ENCODE results near the gene DNASE2B. TPM values are rescaled to one million over a fixed set of nuclear protein-coding genes. Genes with fewer than 3 reads are reported as not detected.

Gene DNASE2B
- total and polyA plus RNA-seq, 8 donors, result 0.20 to 0.92 (median 0.25) TPM; not detected in 5

DNA sequence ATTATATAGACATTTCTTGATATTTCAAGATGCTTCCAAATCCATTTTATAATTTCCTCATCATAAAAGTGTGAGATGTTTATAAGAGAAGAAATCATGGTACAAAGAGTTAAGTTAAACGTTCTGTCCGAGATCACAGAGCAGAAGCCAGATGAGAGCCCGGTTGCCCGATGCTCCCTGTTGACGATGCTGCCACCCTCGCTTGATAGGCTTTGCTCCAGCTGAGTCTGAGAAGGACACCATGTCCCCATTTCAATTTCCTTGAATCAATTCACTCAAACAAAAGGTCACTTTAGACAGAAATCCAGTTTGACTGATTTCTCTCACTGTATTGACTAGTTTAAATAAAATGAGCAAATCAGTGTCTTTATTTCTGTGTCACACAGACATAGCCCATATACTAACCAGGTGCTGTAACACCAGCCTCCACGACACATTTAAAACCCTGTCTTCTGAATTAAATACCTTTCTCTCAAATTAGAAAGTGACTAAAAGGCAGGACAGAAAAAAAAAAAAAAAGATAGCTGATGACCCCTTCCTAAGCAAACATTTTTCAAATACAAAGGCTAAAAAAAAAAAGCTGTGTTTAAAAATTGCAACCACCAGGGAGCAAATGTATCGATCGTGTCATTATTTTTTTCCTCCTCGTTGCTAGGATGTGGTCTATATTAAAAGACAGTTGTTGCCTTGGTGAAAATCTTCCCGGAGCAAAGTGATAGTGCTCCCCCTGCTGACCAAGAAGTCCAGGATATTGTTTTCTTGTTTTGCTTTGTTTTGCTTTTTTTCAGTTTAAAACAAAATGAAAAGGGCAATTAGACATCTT, 35.2 kb downstream of the DNASE2B start:
- Histone ChIP-seq H3K9me3 (peaks cover 0 to 9% (median 4%) of the 10 kb centered on the region in 4 donors), H3K27me3 (no peaks in the 10 kb centered on the region), H3K27ac (peak overlapping the region in 4 of 5 donors; percentile 16 to 45 (median 42)), H3K36me3 (no peaks in the 10 kb centered on the region), H3K4me3 (peak overlapping the region; percentile 15 to 38 (median 25)), H3K4me1 (peaks cover 0 to 26% (median 9%) of the 10 kb centered on the region in 4 donors)
- peak in 1 of 3 donors; percentile 29 for TF ChIP-seq POLR2AphosphoS5 (IDR thresholded peaks at IDR 0.05)
- TF ChIP-seq POLR2A (IDR thresholded peaks at IDR 0.05), result no peak
- TF ChIP-seq EP300 (IDR thresholded peaks at IDR 0.05), result no peak
- TF ChIP-seq, protein P1, sequence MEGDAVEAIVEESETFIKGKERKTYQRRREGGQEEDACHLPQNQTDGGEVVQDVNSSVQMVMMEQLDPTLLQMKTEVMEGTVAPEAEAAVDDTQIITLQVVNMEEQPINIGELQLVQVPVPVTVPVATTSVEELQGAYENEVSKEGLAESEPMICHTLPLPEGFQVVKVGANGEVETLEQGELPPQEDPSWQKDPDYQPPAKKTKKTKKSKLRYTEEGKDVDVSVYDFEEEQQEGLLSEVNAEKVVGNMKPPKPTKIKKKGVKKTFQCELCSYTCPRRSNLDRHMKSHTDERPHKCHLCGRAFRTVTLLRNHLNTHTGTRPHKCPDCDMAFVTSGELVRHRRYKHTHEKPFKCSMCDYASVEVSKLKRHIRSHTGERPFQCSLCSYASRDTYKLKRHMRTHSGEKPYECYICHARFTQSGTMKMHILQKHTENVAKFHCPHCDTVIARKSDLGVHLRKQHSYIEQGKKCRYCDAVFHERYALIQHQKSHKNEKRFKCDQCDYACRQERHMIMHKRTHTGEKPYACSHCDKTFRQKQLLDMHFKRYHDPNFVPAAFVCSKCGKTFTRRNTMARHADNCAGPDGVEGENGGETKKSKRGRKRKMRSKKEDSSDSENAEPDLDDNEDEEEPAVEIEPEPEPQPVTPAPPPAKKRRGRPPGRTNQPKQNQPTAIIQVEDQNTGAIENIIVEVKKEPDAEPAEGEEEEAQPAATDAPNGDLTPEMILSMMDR (IDR thresholded peaks at IDR 0.05), result peak in 5 of 7 experiments; percentile 43 to 76 (median 69)
- intact Hi-C loops (cut with DNase I; ENCODE audit: low total_unique reads), result no loop called here
- DNase-seq, result peak; percentile 53 to 92
- WGBS, 5 donors, result 10 to 17% (median 10%) methylated on average over 11 of the region's 11 CpGs

DNA sequence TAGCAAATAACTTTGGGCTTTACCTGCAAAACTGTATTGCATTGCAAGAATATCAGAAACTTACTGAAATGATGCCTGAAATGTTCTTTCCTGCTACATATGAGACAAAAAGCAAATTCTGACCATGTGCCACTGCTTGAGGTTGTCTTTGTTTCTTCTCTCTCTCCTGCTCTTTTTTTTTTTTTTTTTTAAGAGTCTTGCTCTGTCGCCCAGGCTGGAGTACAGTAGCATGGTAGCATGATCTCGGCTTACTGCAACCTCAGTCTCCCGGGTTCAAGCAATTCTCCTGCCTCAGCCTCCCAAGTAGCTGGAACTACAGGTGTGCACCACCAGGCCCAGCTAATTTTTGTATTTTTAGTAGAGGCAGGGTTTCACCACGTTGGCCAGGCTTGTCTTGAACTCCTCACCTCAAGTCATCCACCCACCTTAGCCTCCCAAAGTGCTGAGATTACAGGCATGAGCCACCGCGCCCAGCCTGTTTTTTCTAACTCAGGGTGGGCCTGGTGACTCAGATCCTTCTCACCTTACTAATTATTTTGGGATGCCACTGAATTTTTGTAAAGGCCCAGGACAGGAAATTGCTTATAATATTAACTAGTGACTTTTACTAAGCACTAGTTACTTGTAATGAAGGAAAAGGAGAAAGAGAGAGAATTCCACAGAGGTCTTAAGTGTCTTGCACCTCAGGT, 35.9 kb downstream of the DNASE2B start:
- Histone ChIP-seq H3K4me1 (peaks cover 0 to 26% (median 9%) of the 10 kb centered on the region in 4 donors), H3K27me3 (no peaks in the 10 kb centered on the region), H3K9me3 (peaks cover 0 to 9% (median 4%) of the 10 kb centered on the region in 4 donors), H3K4me3 (peak overlapping the region in 1 of 4 donors; percentile 38), H3K36me3 (no peaks in the 10 kb centered on the region), H3K27ac (peak overlapping the region in 4 of 5 donors; percentile 7 to 34 (median 15))
- DNase-seq, result no peak
- 63 to 69% (median 67%) methylated on average over 6 of the region's 6 CpGs for WGBS, 5 donors
- TF ChIP-seq EP300 (IDR thresholded peaks at IDR 0.05) (no peak), POLR2A (IDR thresholded peaks at IDR 0.05) (no peak), POLR2AphosphoS5 (IDR thresholded peaks at IDR 0.05) (no peak)
- TF ChIP-seq, protein P1 (IDR thresholded peaks at IDR 0.05), result no peak
- intact Hi-C loops (cut with DNase I; ENCODE audit: low total_unique reads), result no loop called here

DNA sequence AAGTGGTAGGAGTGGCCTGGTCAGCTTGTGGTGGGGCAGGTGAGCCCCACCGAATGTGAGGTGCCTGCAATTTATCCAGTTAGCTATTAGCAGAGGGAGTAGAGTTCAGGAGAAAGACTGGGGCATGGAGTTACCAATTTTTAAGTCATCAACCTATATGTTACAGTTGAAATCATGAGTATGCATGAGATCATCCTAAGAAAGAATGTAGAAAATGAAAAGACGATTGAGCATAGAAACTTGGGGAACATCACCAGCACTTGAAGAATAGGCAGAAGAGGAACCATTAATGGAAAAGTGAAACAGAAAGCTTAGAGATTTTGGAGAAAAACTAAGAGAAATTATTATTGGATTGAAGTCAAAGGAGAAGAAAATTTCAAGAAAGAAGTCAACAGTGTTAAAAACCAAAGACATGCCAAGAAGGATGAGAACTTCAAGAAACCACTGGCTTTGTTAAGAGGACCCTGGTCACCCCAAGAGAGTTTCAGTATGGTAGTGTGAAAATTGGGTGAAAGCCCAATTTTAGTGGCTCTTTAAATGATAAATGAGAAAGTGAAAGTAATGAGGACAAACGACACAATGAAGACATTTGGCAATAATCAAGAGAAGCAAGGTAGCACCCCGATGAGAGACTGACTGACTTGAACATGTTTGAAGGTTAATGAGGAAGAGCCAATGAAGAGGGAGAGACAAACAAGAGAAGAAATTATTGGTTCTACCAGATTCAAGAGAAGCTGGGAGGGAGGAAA, 36.7 kb downstream of the DNASE2B start:
- no peak overlapping the region for H3K4me3 ChIP-seq
- DNase-seq, result no peak
- no peaks in the 10 kb centered on the region for H3K36me3 ChIP-seq
- no peak for TF ChIP-seq POLR2A (IDR thresholded peaks at IDR 0.05)
- TF ChIP-seq EP300 (IDR thresholded peaks at IDR 0.05), result no peak
- no peak for TF ChIP-seq POLR2AphosphoS5 (IDR thresholded peaks at IDR 0.05)
- H3K4me1 ChIP-seq, result peaks cover 0 to 26% (median 9%) of the 10 kb centered on the region in 4 donors
- intact Hi-C loops (cut with DNase I; ENCODE audit: low total_unique reads), result no loop called here
- WGBS, 5 donors, result 33 to 44% (median 42%) methylated on average over 4 of the region's 4 CpGs
- no peaks in the 10 kb centered on the region for H3K27me3 ChIP-seq
- H3K27ac ChIP-seq, result peak overlapping the region in 3 of 5 donors; percentile 7 to 34 (median 17)
- peaks cover 0 to 5% (median 2%) of the 10 kb centered on the region in 4 donors for H3K9me3 ChIP-seq

DNA sequence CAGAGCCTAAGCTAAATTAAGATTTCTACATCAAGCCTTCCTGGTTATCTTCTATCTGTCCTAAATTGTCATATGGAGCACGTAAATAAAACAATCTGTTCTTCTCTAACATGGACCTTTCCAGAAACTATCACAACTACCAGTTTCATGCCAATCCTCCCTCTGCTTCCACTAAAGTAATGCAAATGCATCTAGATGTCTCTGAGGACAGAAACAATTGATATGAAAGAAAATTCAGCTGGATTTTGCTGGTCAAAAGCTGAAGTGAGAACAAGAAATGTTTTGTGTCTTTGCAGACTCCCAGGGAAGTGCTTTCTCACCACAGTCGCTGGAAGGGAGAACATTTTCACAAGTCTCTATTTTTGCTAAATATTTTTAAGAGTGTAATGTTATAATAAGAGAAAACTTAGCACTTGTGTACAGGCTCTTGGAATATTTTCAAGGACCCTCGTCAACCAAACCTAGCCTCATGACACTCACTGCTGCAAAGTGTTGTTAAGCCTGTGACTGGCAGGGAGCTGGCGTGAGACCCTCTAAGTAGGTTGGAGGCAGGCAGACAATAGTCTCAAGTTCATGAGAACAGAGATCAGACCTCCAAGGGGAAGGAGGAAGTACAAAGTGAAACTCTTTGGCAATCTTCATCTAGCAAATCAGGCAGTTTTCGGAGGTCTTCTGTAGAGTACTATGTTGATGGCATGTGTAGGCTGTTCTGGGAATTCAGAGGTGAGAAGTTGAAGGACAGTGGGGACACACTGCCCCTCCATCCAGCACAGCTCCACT, 38.8 kb downstream of the DNASE2B start:
- Histone ChIP-seq H3K36me3 (no peaks in the 10 kb centered on the region), H3K9me3 (no peaks in the 10 kb centered on the region), H3K4me1 (peaks cover 0 to 26% (median 9%) of the 10 kb centered on the region in 4 donors), H3K27me3 (no peaks in the 10 kb centered on the region), H3K27ac (peak overlapping the region in 1 of 5 donors; percentile 31), H3K4me3 (no peak overlapping the region)
- TF ChIP-seq POLR2AphosphoS5 (IDR thresholded peaks at IDR 0.05) (no peak), EP300 (IDR thresholded peaks at IDR 0.05) (no peak), POLR2A (IDR thresholded peaks at IDR 0.05) (no peak)
- TF ChIP-seq, protein P1 (IDR thresholded peaks at IDR 0.05), result no peak
- no peak for DNase-seq
- 66 to 84% (median 78%) methylated on average over 5 of the region's 5 CpGs for WGBS, 5 donors
- intact Hi-C loops (cut with DNase I; ENCODE audit: low total_unique reads), result no loop called here

Measured in stomach (tissue), 9 donors.